PC-3 (cell line): ENCODE results near the gene GRIK1.

Experiments used
- CTCF ChIP-seq: fragments of 300-600 bp; sonication (generic); conservative IDR thresholded peaks from 2 replicates; pipeline ENCODE4 v1.5.1; 2017; ENCODE audit warnings: antibody characterized with exemption, low read depth, mild to moderate bottlenecking, low read length
- EZH2 ChIP-seq: fragments of 300-600 bp; sonication (generic); IDR thresholded peaks from one replicate; pipeline ENCODE4 v1.6.1; 2017; ENCODE audit warnings: antibody characterized with exemption, mild to moderate bottlenecking, low read length; ENCODE audit not compliant: unreplicated experiment
- EZH2phosphoT487 ChIP-seq: fragments of 300-600 bp; sonication (generic); IDR thresholded peaks from 2 replicates; pipeline ENCODE4 v1.6.1; 2018; ENCODE audit warnings: mild to moderate bottlenecking, antibody characterized with exemption, low read length, borderline replicate concordance

- no peak for TF ChIP-seq CTCF
- TF ChIP-seq EZH2phosphoT487: no peak
- no peak for TF ChIP-seq EZH2
Measured at GRCh38 chr21:29751473-29752185, 188.2 kb downstream of the GRIK1 start.
